Muscle of leg (tissue), 11 donors: ENCODE measurements around the gene ICE2. TPM values are rescaled to one million over a fixed set of nuclear protein-coding genes. Genes with fewer than 3 reads are reported as not detected.
A peak's percentile ranks its signal among the peaks of the same experiment; 100 is the strongest.

Experiments
- DNase-seq: peaks from one replicate; pipeline ENCODE4 v3.0.0; 2013
- H3K27ac ChIP-seq: one replicate; pipeline ENCODE4 v1.5.1; 2013; ENCODE audit warnings: mild to moderate bottlenecking, low read length, control low read depth
- H3K27me3 ChIP-seq: one replicate; pipeline ENCODE4 v1.6.1; 2013; ENCODE audit warnings: low read length; ENCODE audit not compliant: control insufficient read depth, insufficient read depth
- H3K36me3 ChIP-seq: one replicate; pipeline ENCODE4 v1.6.1; 2013; ENCODE audit warnings: low read length; ENCODE audit not compliant: control insufficient read depth, insufficient read depth
- H3K4me1 ChIP-seq: one replicate; pipeline ENCODE4 v1.6.1; 2013; ENCODE audit warnings: low read length; ENCODE audit not compliant: control insufficient read depth, insufficient read depth
- H3K4me3 ChIP-seq: one replicate; pipeline ENCODE4 v1.5.1; 2013; ENCODE audit warnings: low read length, control low read depth
- H3K9me3 ChIP-seq: replicated peaks from 2 replicates; pipeline ENCODE4 v1.6.1; 2013; ENCODE audit warnings: low read depth, low read length; ENCODE audit not compliant: control insufficient read depth
- WGBS: methylation state at CpG from one replicate; pipeline ENCODE4 v1.1.5; 2013; ENCODE audit warnings: missing lambda C conversion rate; ENCODE audit not compliant: insufficient coverage; 5-methylcytosine and 5-hydroxymethylcytosine counted together
- polyA plus RNA-seq, 8 donors: library from polyadenylated mRNA; unstranded; fragments of 120-200 nt; gene quantifications; one replicate each; pipeline versions ENCODE4 v1.2.1 to v1.2.3, GENCODE V29; 2013; ENCODE audit warnings: inconsistent platforms in 1 of 8, low replicate concordance in 1 of 8; ENCODE audit not compliant: insufficient read length in 8 of 8, insufficient read depth in 1 of 8
- total RNA-seq: library from RNA; stranded (reverse); fragments of 120-200 nt; gene quantifications from one replicate; pipeline ENCODE4 v1.2.4, GENCODE V29; 2013

Gene ICE2
- total and polyA plus RNA-seq, 9 donors, result 29.3 to 40.3 (median 30.1) TPM

- no peak for DNase-seq
- no peaks in the 10 kb centered on the region for H3K4me1 ChIP-seq
- H3K4me3 ChIP-seq, result no peak overlapping the region
- peaks cover 10% of the 10 kb centered on the region for H3K36me3 ChIP-seq
- no peak overlapping the region for H3K27ac ChIP-seq
- no peaks in the 10 kb centered on the region for H3K27me3 ChIP-seq
- no peaks in the 10 kb centered on the region for H3K9me3 ChIP-seq
- WGBS, result no CpG with 5 or more reads among the region's 3 CpGs
These were observed 21.0 kb downstream of the ICE2 start for GRCh38 chr15:60457985-60458384.

GRCh38 chr15:60454824-60455223 is 24.1 kb downstream of the ICE2 start:
- Histone ChIP-seq H3K36me3 (peaks cover 9% of the 10 kb centered on the region), H3K9me3 (no peaks in the 10 kb centered on the region), H3K27ac (no peak overlapping the region), H3K4me1 (no peaks in the 10 kb centered on the region), H3K4me3 (no peak overlapping the region), H3K27me3 (no peaks in the 10 kb centered on the region)
- no peak for DNase-seq
- no CpG with 5 or more reads among the region's 2 CpGs for WGBS

- WGBS, result no CpG with 5 or more reads among the region's 5 CpGs
- Histone ChIP-seq H3K27ac (no peak overlapping the region), H3K36me3 (peaks cover 17% of the 10 kb centered on the region)
These were observed 30.1 kb downstream of the ICE2 start for GRCh38 chr15:60448668-60449360.

GRCh38 chr15:60444289-60444912 is 34.5 kb downstream of the ICE2 start:
- WGBS, result no CpG with 5 or more reads among the region's 6 CpGs
- H3K27me3 ChIP-seq, result no peaks in the 10 kb centered on the region
- H3K4me1 ChIP-seq, result no peaks in the 10 kb centered on the region
- no peak overlapping the region for H3K27ac ChIP-seq
- H3K9me3 ChIP-seq, result no peaks in the 10 kb centered on the region
- no peak overlapping the region for H3K4me3 ChIP-seq
- peak; percentile 45 for DNase-seq
- peaks cover 12% of the 10 kb centered on the region for H3K36me3 ChIP-seq

More at GRCh38 chr15:60448668-60449360, 30.1 kb downstream of the ICE2 start:
- Histone ChIP-seq H3K27me3 (no peaks in the 10 kb centered on the region), H3K4me1 (no peaks in the 10 kb centered on the region), H3K9me3 (no peaks in the 10 kb centered on the region), H3K4me3 (no peak overlapping the region)
- DNase-seq, result no peak

GRCh38 chr15:60442763-60443162 is 36.2 kb downstream of the ICE2 start:
- no peaks in the 10 kb centered on the region for H3K27me3 ChIP-seq
- no peak overlapping the region for H3K4me3 ChIP-seq
- no peak for DNase-seq
- no peaks in the 10 kb centered on the region for H3K9me3 ChIP-seq
- no peaks in the 10 kb centered on the region for H3K4me1 ChIP-seq
- no CpG with 5 or more reads among the region's 3 CpGs for WGBS
- no peak overlapping the region for H3K27ac ChIP-seq
- peaks cover 7% of the 10 kb centered on the region for H3K36me3 ChIP-seq

- Histone ChIP-seq H3K4me3 (no peak overlapping the region), H3K27ac (no peak overlapping the region), H3K4me1 (no peaks in the 10 kb centered on the region), H3K9me3 (no peaks in the 10 kb centered on the region), H3K27me3 (no peaks in the 10 kb centered on the region), H3K36me3 (peaks cover 7% of the 10 kb centered on the region)
- no CpG with 5 or more reads among the region's 2 CpGs for whole genome bisulfite sequencing
- no peak for DNase-seq
These were observed 36.8 kb downstream of the ICE2 start for GRCh38 chr15:60442031-60442650.

GRCh38 chr15:60441331-60441730 is 37.6 kb downstream of the ICE2 start:
- no peak overlapping the region for H3K4me3 ChIP-seq
- DNase-seq, result no peak
- no peaks in the 10 kb centered on the region for H3K4me1 ChIP-seq
- H3K9me3 ChIP-seq, result no peaks in the 10 kb centered on the region
- H3K27me3 ChIP-seq, result no peaks in the 10 kb centered on the region
- no CpG with 5 or more reads among the region's 1 CpG for WGBS
- peaks cover 4% of the 10 kb centered on the region for H3K36me3 ChIP-seq
- no peak overlapping the region for H3K27ac ChIP-seq

GRCh38 chr15:60438646-60439045 is 40.3 kb downstream of the ICE2 start:
- WGBS, result no CpG with 5 or more reads among the region's 1 CpG
- peaks cover 13% of the 10 kb centered on the region for H3K36me3 ChIP-seq
- H3K27me3 ChIP-seq, result no peaks in the 10 kb centered on the region
- no peak for DNase-seq
- H3K4me3 ChIP-seq, result no peak overlapping the region
- H3K27ac ChIP-seq, result no peak overlapping the region
- no peaks in the 10 kb centered on the region for H3K9me3 ChIP-seq
- H3K4me1 ChIP-seq, result no peaks in the 10 kb centered on the region

- peaks cover 17% of the 10 kb centered on the region for H3K36me3 ChIP-seq
- WGBS, result no CpG with 5 or more reads among the region's 1 CpG
These were observed 50.0 kb downstream of the ICE2 start for GRCh38 chr15:60428935-60429334.

GRCh38 chr15:60426870-60427508 is 52.0 kb downstream of the ICE2 start:
- Histone ChIP-seq H3K36me3 (peaks cover 12% of the 10 kb centered on the region), H3K27me3 (no peaks in the 10 kb centered on the region), H3K4me3 (no peak overlapping the region), H3K4me1 (no peaks in the 10 kb centered on the region), H3K9me3 (no peaks in the 10 kb centered on the region), H3K27ac (peak overlapping the region; percentile 81)
- DNase-seq, result peak; percentile 95
- no CpG with 5 or more reads among the region's 2 CpGs for WGBS

More at GRCh38 chr15:60428935-60429334, 50.0 kb downstream of the ICE2 start:
- no peak overlapping the region for H3K4me3 ChIP-seq
- H3K9me3 ChIP-seq, result no peaks in the 10 kb centered on the region
- no peak overlapping the region for H3K27ac ChIP-seq
- H3K4me1 ChIP-seq, result no peaks in the 10 kb centered on the region
- H3K27me3 ChIP-seq, result no peaks in the 10 kb centered on the region
- DNase-seq, result no peak
